ENCODE results near the gene GLT8D2.

GLT8D2 gene, protein sequence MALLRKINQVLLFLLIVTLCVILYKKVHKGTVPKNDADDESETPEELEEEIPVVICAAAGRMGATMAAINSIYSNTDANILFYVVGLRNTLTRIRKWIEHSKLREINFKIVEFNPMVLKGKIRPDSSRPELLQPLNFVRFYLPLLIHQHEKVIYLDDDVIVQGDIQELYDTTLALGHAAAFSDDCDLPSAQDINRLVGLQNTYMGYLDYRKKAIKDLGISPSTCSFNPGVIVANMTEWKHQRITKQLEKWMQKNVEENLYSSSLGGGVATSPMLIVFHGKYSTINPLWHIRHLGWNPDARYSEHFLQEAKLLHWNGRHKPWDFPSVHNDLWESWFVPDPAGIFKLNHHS

DNA sequence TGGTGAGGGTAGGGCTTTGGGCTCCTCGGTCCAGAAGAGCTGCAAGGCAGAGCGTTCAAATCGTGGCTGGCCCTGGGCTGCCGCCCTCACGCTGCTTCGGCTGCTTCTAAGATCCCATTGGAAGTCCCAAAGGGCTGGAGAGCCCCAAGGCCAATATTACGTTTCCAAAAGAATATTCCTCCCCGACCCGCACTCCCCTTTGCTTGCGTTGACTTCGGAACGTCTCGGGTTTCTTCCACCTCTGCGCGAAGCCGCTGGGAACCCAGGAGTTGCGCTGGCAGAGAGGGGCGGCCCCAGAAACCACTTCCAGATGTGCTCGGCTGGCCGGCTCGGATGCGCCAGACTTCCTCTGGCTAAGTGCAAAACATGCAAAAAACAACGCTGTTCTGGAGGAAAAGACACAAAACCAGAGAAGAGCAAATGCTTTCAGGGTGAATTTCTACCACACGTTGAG is at the start of gene GLT8D2:
Gene GLT8D2 (minus strand): TSS at position 285 of the 454 bp plus-strand sequence. CDS start 30,539 bp downstream, outside the sequence.
- Histone ChIP-seq H3K27me3 (ENCODE audit: low read depth, low read length) (no peaks in the 10 kb centered on the region), H3K4me1 (ENCODE audit: control insufficient read depth in 1 of 2, insufficient read depth in 2 of 2, low read length in 2 of 2) (peaks cover 3 to 28% of the 10 kb centered on the region in 2 donors), H3K27ac (ENCODE audit: low read length) (peak within 1 kb of the TSS; percentile 49), H3K4me3 (ENCODE audit: low read depth in 1 of 2, low read length in 2 of 2) (peak within 1 kb of the TSS; percentile 70 to 78), H3K36me3 (ENCODE audit: control insufficient read depth in 1 of 2, insufficient read depth in 2 of 2, low read length in 2 of 2) (no peaks in the 10 kb centered on the region), H3K9me3 (ENCODE audit: control insufficient read depth in 1 of 2, low read length in 2 of 2) (no peaks in the 10 kb centered on the region)

DNA sequence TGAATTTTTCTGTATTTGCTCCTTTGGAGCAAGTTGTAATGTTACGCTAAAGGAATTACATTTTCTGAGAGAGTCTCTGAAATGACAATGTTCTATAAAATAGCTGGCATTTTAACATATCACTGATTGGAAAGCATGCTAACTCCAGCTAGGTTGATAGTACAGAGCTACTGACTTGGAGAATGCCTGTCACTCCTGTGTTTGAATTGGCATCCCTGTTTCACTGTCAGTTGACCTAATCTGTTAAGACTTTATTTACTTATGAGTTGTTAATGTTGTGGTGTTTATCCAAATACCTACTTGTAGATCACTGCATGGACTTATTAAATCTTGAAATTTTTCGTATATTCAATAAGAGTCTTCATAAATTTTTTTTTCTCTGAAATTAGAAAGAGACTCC is 48.0 kb upstream of the GLT8D2 start:
- peaks cover 32 to 60% of the 10 kb centered on the region in 2 donors for H3K36me3 ChIP-seq (ENCODE audit: control insufficient read depth in 1 of 2, insufficient read depth in 2 of 2, low read length in 2 of 2)

DNA sequence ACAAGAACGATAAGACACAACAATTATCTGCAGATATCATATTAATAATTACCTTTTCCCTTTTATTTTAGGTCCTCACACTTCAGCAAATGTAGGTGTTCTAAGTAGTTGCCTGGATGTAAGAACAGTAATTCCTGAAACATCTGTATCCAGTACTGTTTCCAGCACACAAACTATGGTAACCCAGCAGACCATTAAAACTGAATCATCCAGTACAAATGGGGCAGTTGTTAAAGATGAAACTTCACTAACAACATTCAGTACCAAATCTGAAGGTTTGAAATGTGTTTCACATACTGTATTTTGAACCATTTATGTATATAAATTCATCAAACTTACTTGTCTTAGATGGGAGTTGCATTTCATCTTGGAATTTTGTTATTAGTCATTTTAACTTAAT is 45.3 kb upstream of the GLT8D2 start:
- no peak overlapping the region for H3K27ac ChIP-seq (ENCODE audit: low read length)
- H3K27me3 ChIP-seq (ENCODE audit: low read depth, low read length), result no peaks in the 10 kb centered on the region
- no peaks in the 10 kb centered on the region for H3K4me1 ChIP-seq (ENCODE audit: control insufficient read depth in 1 of 2, insufficient read depth in 2 of 2, low read length in 2 of 2)
- no peak overlapping the region for H3K4me3 ChIP-seq (ENCODE audit: low read depth in 1 of 2, low read length in 2 of 2)
- H3K9me3 ChIP-seq (ENCODE audit: control insufficient read depth in 1 of 2, low read length in 2 of 2), result no peaks in the 10 kb centered on the region
- peaks cover 40 to 62% of the 10 kb centered on the region in 2 donors for H3K36me3 ChIP-seq (ENCODE audit: control insufficient read depth in 1 of 2, insufficient read depth in 2 of 2, low read length in 2 of 2)

More for the DNA sequence above, 48.0 kb upstream of the GLT8D2 start:
- Histone ChIP-seq H3K4me1 (ENCODE audit: control insufficient read depth in 1 of 2, insufficient read depth in 2 of 2, low read length in 2 of 2) (no peaks in the 10 kb centered on the region), H3K27ac (ENCODE audit: low read length) (no peak overlapping the region), H3K4me3 (ENCODE audit: low read depth in 1 of 2, low read length in 2 of 2) (no peak overlapping the region), H3K9me3 (ENCODE audit: control insufficient read depth in 1 of 2, low read length in 2 of 2) (no peaks in the 10 kb centered on the region), H3K27me3 (ENCODE audit: low read depth, low read length) (no peaks in the 10 kb centered on the region)

DNA sequence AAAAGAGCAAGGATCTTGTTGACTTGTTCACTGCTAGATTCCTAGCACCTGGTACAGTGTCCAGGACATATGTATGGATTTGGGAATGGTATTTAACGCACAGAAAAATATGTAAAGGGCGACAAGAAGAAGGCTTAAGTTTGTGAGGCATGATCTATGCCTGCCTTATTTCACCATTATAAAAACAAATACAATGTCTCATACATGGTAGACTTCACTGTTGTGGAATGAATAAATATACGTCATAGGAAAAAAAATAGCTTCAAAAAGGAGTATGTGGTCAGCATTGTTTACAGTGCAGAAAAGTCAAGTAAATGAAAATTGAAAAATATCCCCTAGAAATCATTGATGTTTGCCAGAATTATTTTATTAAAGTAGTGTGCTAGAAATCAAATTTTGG is 44.3 kb upstream of the GLT8D2 start:
- no peaks in the 10 kb centered on the region for H3K9me3 ChIP-seq (ENCODE audit: control insufficient read depth in 1 of 2, low read length in 2 of 2)
- no peak overlapping the region for H3K4me3 ChIP-seq (ENCODE audit: low read depth in 1 of 2, low read length in 2 of 2)
- peaks cover 40 to 67% of the 10 kb centered on the region in 2 donors for H3K36me3 ChIP-seq (ENCODE audit: control insufficient read depth in 1 of 2, insufficient read depth in 2 of 2, low read length in 2 of 2)
- no peaks in the 10 kb centered on the region for H3K27me3 ChIP-seq (ENCODE audit: low read depth, low read length)
- H3K27ac ChIP-seq (ENCODE audit: low read length), result no peak overlapping the region
- H3K4me1 ChIP-seq (ENCODE audit: control insufficient read depth in 1 of 2, insufficient read depth in 2 of 2, low read length in 2 of 2), result no peaks in the 10 kb centered on the region

- H3K4me1 ChIP-seq (ENCODE audit: control insufficient read depth in 1 of 2, insufficient read depth in 2 of 2, low read length in 2 of 2), result no peaks in the 10 kb centered on the region
- no peaks in the 10 kb centered on the region for H3K27me3 ChIP-seq (ENCODE audit: low read depth, low read length)
- no peak overlapping the region for H3K27ac ChIP-seq (ENCODE audit: low read length)
- H3K4me3 ChIP-seq (ENCODE audit: low read depth in 1 of 2, low read length in 2 of 2), result no peak overlapping the region
- peaks cover 30 to 60% of the 10 kb centered on the region in 2 donors for H3K36me3 ChIP-seq (ENCODE audit: control insufficient read depth in 1 of 2, insufficient read depth in 2 of 2, low read length in 2 of 2)
- no peaks in the 10 kb centered on the region for H3K9me3 ChIP-seq (ENCODE audit: control insufficient read depth in 1 of 2, low read length in 2 of 2)
Measured at GRCh38 chr12:104091136-104091535, 41.1 kb upstream of the GLT8D2 start.

- Histone ChIP-seq H3K27me3 (ENCODE audit: low read depth, low read length) (no peaks in the 10 kb centered on the region), H3K4me1 (ENCODE audit: control insufficient read depth in 1 of 2, insufficient read depth in 2 of 2, low read length in 2 of 2) (no peaks in the 10 kb centered on the region), H3K36me3 (ENCODE audit: control insufficient read depth in 1 of 2, insufficient read depth in 2 of 2, low read length in 2 of 2) (peaks cover 30 to 64% of the 10 kb centered on the region in 2 donors), H3K9me3 (ENCODE audit: control insufficient read depth in 1 of 2, low read length in 2 of 2) (no peaks in the 10 kb centered on the region), H3K27ac (ENCODE audit: low read length) (no peak overlapping the region), H3K4me3 (ENCODE audit: low read depth in 1 of 2, low read length in 2 of 2) (no peak overlapping the region)
Measured at GRCh38 chr12:104090685-104091084, 40.7 kb upstream of the GLT8D2 start.

- no peak overlapping the region for H3K4me3 ChIP-seq (ENCODE audit: low read depth in 1 of 2, low read length in 2 of 2)
- H3K9me3 ChIP-seq (ENCODE audit: control insufficient read depth in 1 of 2, low read length in 2 of 2), result no peaks in the 10 kb centered on the region
- H3K36me3 ChIP-seq (ENCODE audit: control insufficient read depth in 1 of 2, insufficient read depth in 2 of 2, low read length in 2 of 2), result peaks cover 28 to 41% of the 10 kb centered on the region in 2 donors
- H3K27ac ChIP-seq (ENCODE audit: low read length), result no peak overlapping the region
- no peaks in the 10 kb centered on the region for H3K4me1 ChIP-seq (ENCODE audit: control insufficient read depth in 1 of 2, insufficient read depth in 2 of 2, low read length in 2 of 2)
- no peaks in the 10 kb centered on the region for H3K27me3 ChIP-seq (ENCODE audit: low read depth, low read length)
Measured at GRCh38 chr12:104083769-104084475, 33.9 kb upstream of the GLT8D2 start.

- no peaks in the 10 kb centered on the region for H3K4me1 ChIP-seq (ENCODE audit: control insufficient read depth in 1 of 2, insufficient read depth in 2 of 2, low read length in 2 of 2)
- no peaks in the 10 kb centered on the region for H3K9me3 ChIP-seq (ENCODE audit: control insufficient read depth in 1 of 2, low read length in 2 of 2)
- no peaks in the 10 kb centered on the region for H3K27me3 ChIP-seq (ENCODE audit: low read depth, low read length)
- H3K4me3 ChIP-seq (ENCODE audit: low read depth in 1 of 2, low read length in 2 of 2), result no peak overlapping the region
- H3K27ac ChIP-seq (ENCODE audit: low read length), result no peak overlapping the region
- H3K36me3 ChIP-seq (ENCODE audit: control insufficient read depth in 1 of 2, insufficient read depth in 2 of 2, low read length in 2 of 2), result peaks cover 19 to 21% of the 10 kb centered on the region in 2 donors
Measured at GRCh38 chr12:104080764-104081163, 30.8 kb upstream of the GLT8D2 start.

DNA sequence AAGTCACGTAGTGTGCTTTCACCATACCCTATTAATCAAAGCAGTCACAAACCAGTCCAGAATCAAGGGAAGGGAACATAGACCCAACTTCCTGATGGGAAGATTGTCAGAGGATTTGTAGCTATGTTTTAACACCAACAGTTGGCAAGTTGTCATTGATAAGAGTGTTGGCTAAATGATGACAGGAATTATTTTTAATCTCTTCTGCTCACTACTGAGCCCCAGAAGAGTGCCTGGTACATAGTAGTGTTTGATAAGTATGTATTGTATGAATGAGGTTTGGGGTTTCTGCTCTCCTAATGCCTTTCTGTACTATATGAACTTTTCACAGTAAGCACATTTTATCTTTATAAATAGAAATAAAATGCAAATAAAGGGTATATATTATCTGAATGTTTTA is 29.0 kb upstream of the GLT8D2 start:
- Histone ChIP-seq H3K9me3 (ENCODE audit: control insufficient read depth in 1 of 2, low read length in 2 of 2) (no peaks in the 10 kb centered on the region), H3K27ac (ENCODE audit: low read length) (no peak overlapping the region), H3K27me3 (ENCODE audit: low read depth, low read length) (no peaks in the 10 kb centered on the region), H3K36me3 (ENCODE audit: control insufficient read depth in 1 of 2, insufficient read depth in 2 of 2, low read length in 2 of 2) (peaks cover 13% of the 10 kb centered on the region in 2 donors), H3K4me3 (ENCODE audit: low read depth in 1 of 2, low read length in 2 of 2) (no peak overlapping the region), H3K4me1 (ENCODE audit: control insufficient read depth in 1 of 2, insufficient read depth in 2 of 2, low read length in 2 of 2) (no peaks in the 10 kb centered on the region)

DNA sequence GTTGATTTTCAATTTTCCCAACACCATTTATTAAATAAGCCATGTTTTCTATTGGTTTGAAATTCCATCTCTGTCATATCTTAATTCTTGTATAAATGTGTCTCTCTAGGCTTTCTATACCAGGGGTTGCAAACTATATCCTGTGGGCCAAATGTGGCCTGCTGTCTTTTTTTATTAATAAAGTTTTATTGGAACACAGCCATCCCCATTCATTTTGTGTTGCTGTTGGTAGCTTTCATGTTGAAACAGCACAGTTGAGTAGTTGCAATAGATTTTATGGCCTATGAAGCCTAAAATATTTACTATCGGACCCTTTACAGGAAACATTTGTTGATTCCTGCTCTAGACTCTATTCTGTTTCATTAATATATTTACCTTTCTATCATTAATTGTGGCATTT is 23.7 kb upstream of the GLT8D2 start:
- Histone ChIP-seq H3K27ac (ENCODE audit: low read length) (no peak overlapping the region), H3K4me1 (ENCODE audit: control insufficient read depth in 1 of 2, insufficient read depth in 2 of 2, low read length in 2 of 2) (no peaks in the 10 kb centered on the region), H3K9me3 (ENCODE audit: control insufficient read depth in 1 of 2, low read length in 2 of 2) (no peaks in the 10 kb centered on the region), H3K36me3 (ENCODE audit: control insufficient read depth in 1 of 2, insufficient read depth in 2 of 2, low read length in 2 of 2) (peaks cover 4 to 9% of the 10 kb centered on the region in 2 donors), H3K4me3 (ENCODE audit: low read depth in 1 of 2, low read length in 2 of 2) (no peak overlapping the region), H3K27me3 (ENCODE audit: low read depth, low read length) (no peaks in the 10 kb centered on the region)

GRCh38 chr12:104072099-104072498 is 22.1 kb upstream of the GLT8D2 start:
- Histone ChIP-seq H3K27ac (ENCODE audit: low read length) (no peak overlapping the region), H3K9me3 (ENCODE audit: control insufficient read depth in 1 of 2, low read length in 2 of 2) (no peaks in the 10 kb centered on the region), H3K36me3 (ENCODE audit: control insufficient read depth in 1 of 2, insufficient read depth in 2 of 2, low read length in 2 of 2) (peaks cover 4 to 9% of the 10 kb centered on the region in 2 donors), H3K4me3 (ENCODE audit: low read depth in 1 of 2, low read length in 2 of 2) (no peak overlapping the region), H3K4me1 (ENCODE audit: control insufficient read depth in 1 of 2, insufficient read depth in 2 of 2, low read length in 2 of 2) (peaks cover 0 to 10% of the 10 kb centered on the region in 2 donors), H3K27me3 (ENCODE audit: low read depth, low read length) (no peaks in the 10 kb centered on the region)

Measured in muscle layer of duodenum (tissue), 2 donors.